HS-5 (cell line): ENCODE data around the gene TCERG1L.

ENCODE experiments used
- DNase-seq: peaks from one replicate; pipeline ENCODE4 v3.0.0-alpha.2; 2012; ENCODE audit warnings: low read depth

TCERG1L gene

DNA sequence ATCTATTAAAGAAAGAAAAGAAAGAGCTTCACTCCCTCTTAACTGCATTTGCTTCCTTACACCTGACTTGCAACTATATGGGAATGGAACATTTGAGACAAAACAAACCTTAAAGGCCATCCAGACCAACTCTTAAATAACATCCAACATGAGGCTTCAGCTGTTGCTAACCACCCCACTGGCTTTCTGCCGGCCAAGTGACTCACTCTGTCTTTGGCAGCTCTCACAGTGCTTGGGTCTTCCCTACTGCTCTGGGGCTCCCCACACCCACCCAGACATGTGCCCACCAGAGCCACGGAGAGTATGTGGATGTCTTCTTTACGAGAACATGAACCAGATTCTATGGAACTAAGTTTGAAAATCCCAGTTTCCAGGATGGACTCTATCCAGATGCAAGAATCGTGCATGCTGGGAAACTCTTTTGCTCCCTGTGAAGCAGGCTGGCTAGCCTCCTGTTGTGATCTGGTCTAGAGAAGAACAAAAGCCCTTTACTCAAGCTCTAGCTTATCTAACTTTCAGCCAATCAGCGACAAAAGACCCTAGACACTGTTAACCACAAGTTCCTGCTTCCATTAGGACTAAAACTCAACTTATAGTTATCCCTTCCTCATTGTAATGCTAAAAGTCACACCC is 245.7 kb downstream of the TCERG1L start:
- no peak for DNase-seq

- DNase-seq: no peak
These were observed 248.2 kb downstream of the TCERG1L start for GRCh38 chr10:131063311-131063710.

GRCh38 chr10:131062621-131063260 is 248.8 kb downstream of the TCERG1L start:
- DNase-seq: no peak

- no peak for DNase-seq
These were observed 250.3 kb downstream of the TCERG1L start for GRCh38 chr10:131061216-131061615.

DNA sequence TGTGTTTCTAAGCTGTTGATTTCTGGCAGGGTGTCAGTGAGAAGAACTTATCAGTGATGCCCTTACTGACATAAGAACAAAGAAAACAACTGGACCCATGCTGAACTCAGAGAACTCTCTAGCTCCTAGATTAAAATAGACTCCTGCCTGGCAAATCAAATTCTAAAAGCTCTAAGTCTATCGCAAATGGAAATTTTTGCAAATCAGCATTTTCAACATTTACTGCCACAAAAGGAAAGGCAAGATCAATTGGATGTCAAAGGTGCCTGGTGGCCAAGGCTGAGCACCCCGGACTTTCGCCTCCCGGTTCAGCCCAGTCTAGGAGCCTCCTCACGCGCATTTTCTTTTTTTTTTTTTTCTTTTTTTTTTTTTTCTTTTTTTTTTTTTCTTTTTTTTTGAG is 251.6 kb downstream of the TCERG1L start:
- DNase-seq: no peak

- no peak for DNase-seq
These were observed 252.7 kb downstream of the TCERG1L start for GRCh38 chr10:131058799-131059198.

- DNase-seq: no peak
These were observed 254.7 kb downstream of the TCERG1L start for GRCh38 chr10:131056781-131057180.

- DNase-seq: no peak
These were observed 255.4 kb downstream of the TCERG1L start for GRCh38 chr10:131056091-131056579.

GRCh38 chr10:131055437-131055836 is 256.1 kb downstream of the TCERG1L start:
- DNase-seq: no peak

- DNase-seq: no peak
These were observed 258.3 kb downstream of the TCERG1L start for GRCh38 chr10:131053192-131053591.

DNA sequence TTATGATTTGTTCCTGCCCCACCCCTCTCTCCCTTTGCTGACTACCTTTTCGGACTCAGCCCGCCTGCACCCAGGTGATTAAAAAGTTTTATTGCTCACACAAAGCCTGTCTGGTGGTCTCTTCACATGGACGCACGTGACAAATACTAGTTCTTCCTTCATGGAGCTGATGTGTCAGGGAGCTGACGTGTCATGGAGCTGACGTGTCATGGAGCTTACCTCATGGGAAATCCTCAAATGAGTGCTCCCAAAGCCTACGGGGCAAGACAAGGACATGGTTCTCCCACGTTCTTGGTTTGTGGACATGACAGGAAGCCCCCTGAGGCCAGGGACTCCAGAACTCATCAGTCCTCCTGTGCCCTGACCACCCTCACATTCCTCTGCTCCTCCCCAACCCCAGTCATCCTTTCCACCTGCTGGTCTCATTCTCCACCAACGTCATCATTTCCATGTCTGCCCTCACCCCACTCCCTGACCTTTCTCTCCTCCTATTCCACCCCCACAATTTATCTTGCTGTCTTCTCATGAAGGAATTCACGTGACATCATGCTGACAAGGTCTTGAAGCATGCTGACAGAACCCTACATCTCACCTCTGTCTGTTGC is 261.3 kb downstream of the TCERG1L start:
- DNase-seq: no peak

DNA sequence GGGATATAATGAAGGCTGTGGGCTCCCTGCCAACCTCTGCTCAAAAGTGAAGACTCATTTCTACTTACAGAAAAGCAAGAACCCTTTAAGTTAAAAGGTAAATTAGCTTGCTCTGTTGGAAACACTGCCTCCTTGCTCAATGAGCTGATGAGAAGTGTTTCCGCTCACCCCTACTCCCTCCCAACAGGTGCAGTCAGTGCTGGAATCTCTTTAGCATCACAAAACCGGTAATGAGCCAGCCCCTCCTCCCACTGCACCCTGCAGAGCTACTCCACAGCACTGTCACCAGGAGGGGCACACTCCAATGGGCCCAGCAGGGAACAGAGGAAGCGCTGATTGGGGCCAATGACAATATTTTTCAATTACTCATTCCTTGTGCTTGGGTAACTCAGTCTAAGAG is 262.5 kb downstream of the TCERG1L start:
- no peak for DNase-seq

- no peak for DNase-seq
These were observed 262.9 kb downstream of the TCERG1L start for GRCh38 chr10:131048606-131049005.

DNA sequence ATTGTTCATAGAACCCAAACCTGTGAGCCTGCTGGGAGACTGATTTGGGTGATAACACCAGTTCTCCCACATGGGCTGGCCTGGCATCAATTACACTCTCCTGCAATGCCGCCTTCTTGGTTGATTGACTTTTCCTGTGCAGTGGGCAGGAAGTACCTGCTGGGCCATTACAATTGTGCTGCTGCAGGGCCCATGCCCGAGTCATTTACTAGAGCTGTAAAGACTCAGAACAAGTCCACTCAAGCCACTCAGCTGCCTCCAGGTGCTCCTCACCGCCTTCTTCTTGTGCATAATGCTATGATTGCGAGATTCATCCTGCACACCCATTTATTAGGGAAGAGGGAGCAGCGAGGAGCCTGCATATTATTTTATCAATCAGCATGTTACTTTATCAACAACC is 264.0 kb downstream of the TCERG1L start:
- DNase-seq: no peak

DNA sequence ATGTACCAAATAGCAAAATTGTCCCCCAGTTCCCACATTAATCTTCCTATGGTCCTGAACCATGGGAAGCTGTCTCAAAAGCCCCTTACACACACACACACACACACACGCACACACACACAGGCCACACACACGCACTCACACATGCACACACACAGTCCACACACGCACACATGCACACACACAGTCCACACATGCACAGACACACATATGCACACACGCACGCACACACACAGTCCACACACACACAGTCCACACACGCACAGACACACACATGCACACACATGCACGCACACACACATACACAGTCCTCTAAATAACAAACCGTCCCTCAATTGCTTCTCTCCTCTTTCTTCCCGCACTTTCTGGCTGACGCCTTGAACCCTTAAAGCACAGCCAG is 265.3 kb downstream of the TCERG1L start:
- DNase-seq: no peak

GRCh38 chr10:131044379-131045111 is 267.0 kb downstream of the TCERG1L start:
- DNase-seq: no peak

GRCh38 chr10:131043039-131043691 is 268.4 kb downstream of the TCERG1L start:
- no peak for DNase-seq
